GM12892 (cell line): ENCODE data around the gene ALKBH5.
A peak's percentile ranks its signal among the peaks of the same experiment; 100 is the strongest.
"Not testable (repeated sequence)": the region's sequence is repeated elsewhere in the genome, so short reads cannot be mapped to it uniquely, and the experiment has no call there.

Experiments used
- DNase-seq: peaks from one replicate; pipeline ENCODE4 v3.0.0; 2011; ENCODE audit not compliant: insufficient read length
- FAIRE-seq: peaks from 2 replicates; lab custom pipeline; 2011; peaks lifted over from hg19 to GRCh38; lab: Jason Lieb, UNC
- POLR2A ChIP-seq: IDR thresholded peaks from 2 replicates; pipeline ENCODE4 v1.6.1; 2011; ENCODE audit warnings: low read depth, low read length, control low read depth
- POLR2AphosphoS5 ChIP-seq: IDR thresholded peaks from 2 replicates; pipeline ENCODE4 v1.6.1; 2011; ENCODE audit warnings: low read depth, low read length, control low read depth
- TAF1 ChIP-seq: IDR thresholded peaks from 2 replicates; pipeline ENCODE4 v1.6.1; 2011; ENCODE audit warnings: low read depth, mild to moderate bottlenecking, control low read depth, low read length, borderline replicate concordance

The ALKBH5 gene

DNA sequence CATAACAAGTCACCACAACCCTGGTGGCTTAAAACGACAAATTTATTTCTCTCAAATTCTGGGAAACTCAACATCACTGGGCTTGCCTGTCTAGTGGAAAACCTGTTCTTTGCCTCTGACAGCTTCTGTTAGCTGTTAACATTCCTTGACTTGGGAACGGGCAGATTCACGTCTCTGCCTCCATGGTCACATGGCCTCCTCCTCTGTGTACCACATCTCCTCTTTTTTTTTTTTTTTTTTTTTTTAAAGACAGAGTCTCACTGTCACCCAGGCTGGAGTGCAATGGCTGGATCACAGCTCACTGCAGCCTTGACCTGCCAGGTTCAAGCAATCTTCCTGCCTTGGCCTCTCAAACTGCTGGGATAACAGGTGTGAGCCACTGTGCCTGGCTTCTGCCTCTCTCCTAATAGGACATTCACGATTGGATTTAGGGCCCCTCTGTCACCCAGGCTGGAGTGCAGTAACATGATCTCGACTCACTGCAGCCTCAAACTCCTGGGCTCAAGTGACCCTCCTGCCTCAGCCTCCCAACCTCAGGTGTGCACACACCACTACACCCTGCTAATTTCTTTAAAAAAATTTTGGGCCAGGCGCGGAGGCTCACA, 30.1 kb downstream of the ALKBH5 start:
- TF ChIP-seq POLR2A (no peak), POLR2AphosphoS5 (no peak), TAF1 (no peak)
- FAIRE-seq (no peak), DNase-seq (no peak)

DNA sequence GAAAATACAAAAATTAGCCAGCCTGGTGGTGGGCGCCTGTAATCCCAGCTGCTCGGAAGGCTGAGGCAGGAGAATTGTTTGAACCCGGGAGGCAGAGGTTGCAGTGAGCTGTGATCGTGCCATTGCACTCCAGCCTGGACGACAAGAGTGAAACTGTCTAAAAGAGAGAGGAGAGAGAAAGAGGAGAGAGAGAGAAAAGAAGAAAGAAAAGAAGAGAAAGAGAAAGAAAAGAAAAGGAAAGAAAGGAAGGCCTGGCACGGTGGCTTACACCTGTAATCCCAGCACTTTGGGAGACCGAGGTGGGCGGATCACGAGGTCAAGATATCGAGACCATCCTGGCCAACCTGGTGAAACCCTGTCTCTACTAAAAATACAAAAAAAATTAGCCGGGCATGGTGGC, 33.3 kb downstream of the ALKBH5 start:
- not testable (repeated sequence) for FAIRE-seq

DNA sequence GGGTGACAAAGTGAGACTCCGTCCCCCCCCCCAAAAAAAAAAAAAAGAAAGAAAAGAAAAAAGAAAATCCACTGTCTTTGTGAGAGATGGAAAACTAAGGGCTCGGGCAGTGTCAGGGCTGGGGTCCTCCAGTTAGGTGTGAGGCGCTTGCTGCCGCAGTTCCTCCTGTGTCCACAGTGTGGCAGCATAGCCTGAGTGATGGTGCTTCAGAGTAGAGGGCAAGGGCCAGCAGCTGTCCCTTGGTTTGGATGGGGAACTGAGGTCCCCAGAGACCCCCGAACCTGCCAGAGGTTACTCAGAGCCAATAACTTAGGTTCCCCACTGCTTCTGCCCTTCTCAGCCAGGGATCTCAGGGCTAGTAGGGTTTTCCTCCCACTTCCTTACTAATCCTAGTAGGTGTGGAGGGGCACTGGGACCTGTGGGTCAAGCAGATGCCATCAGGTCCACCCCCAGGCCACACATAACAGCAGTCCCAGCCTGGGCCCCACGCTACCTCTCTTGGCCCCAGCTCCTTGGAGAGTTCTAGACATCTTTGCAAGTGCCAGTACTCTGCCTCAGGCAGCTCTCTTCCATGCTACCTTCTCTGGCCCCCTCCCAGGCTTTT, 33.9 kb downstream of the ALKBH5 start:
- TF ChIP-seq POLR2A (no peak), TAF1 (no peak), POLR2AphosphoS5 (no peak)
- peak; percentile 92 for FAIRE-seq
- peak; percentile 75 for DNase-seq

More for the DNA sequence above, 33.3 kb downstream of the ALKBH5 start:
- DNase-seq: not testable (repeated sequence)

DNA sequence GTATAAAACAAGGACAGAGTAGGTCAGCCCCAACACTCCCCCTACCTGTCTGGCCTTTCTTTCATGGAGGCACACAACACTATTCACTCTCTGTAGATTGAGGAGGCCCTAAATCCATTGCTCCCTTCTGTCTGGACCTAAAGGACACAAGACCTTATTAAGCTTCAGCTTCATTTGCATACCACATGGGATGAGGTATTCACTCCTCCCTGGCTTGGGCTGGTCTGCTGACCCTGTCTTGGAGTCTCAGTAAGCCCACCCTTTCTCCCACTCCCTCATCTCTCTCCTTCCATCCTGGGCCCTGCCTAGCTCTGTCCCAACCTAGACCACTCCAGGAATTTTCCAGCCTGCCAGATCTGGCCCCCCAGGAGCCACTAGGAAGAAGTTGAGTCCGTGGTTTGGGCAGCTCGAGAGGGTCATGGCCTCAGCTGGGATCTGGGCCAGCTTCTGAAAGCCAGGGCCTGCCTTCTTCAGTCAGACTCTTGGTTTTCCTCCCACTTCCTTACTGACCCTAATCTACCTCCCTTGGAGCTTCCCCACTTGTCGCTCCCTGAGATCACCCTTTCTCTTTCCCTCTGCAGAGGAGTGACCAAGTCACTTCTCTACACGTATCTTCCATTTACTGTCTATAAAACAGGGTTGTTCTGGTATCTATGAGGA, 35.3 kb downstream of the ALKBH5 start:
- DNase-seq: no peak
- FAIRE-seq: no peak
- no peak for TF ChIP-seq POLR2A
- no peak for TF ChIP-seq POLR2AphosphoS5
- no peak for TF ChIP-seq TAF1

DNA sequence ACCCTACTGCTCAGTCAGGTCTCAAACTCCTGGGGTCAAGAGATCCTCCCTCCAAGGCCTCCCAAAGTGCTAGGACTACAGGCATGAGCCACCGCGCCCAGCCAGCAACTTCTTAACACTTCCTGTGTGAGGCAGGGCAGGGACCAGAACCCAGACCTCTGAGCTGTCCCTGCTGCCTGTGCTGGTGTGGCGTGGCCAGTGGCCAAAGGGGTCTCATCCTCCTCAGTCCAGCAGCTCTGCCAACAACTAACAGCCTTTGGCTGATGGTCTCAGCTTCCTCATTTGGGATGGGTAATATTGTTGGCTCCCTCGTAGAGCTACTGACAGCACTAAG, 40.4 kb downstream of the ALKBH5 start:
- TF ChIP-seq TAF1: no peak
- no peak for TF ChIP-seq POLR2A
- TF ChIP-seq POLR2AphosphoS5: no peak
- DNase-seq (no peak), FAIRE-seq (no peak)

DNA sequence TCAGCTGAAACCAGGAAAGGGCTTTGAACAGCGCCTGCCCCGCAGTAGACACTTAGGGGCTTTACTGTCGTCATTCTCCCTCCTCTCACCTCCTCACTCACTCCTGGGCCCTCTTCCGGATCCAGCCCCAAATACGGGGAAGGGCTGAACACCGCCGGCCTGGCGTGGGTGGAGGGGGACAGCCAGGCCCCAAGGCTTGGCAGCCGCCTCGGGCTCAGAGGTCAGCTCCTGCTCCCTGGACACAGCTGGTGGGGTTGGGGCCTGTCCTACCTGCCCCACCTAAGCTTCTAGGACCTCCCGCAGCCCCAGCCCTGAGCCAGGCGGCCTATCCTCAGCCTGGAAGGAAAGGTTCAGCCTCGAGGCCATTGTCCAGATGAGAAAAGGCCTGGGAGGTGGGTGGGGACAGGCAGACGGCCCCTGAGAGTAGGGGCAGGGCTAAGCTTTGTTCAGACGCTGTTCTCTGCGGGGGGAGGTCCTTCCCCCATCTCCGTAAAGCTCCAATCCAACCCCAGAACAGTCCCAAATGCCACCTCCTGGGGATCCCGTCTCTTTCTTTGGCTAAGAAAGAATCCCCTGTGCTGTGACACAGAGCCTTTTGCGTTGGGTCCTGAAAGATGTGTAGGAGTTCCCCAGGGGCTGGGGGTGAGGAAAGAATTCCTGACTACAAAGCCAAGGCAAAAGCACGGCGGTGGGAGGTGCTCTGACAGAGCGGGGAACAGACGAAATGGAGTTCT, 40.9 kb downstream of the ALKBH5 start:
- DNase-seq (no peak), FAIRE-seq (no peak)
- TF ChIP-seq POLR2A: no peak
- no peak for TF ChIP-seq POLR2AphosphoS5
- TF ChIP-seq TAF1: no peak

DNA sequence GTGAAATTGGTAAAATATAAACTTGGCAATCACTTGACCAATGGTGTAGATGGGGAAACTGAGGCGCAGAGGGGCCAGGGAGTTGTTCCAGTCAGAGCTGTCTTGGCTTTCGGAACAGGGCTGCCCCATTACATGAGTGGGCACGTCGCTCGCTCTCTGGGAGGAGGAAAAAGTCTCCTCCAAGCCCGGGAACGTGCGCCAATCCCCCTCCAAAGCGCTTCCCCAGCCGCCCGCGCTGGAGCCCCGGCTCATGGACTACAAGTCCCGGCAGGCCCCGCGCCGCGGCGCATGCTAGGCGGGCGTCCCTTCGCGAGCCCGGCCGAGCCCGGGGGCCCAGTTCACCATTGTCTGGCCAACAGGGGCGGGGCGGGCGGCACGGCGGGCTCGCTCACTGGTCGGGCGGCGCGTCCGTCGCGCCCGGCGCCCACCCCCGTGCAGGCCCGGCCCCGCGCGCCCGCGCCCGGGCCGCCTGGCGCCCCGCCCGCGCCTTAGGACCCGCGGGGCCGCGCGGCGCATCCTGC, 41.6 kb downstream of the ALKBH5 start, which contains the start of gene LLGL1:
Gene LLGL1 (plus strand): TSS at position 515 of the 521 bp plus-strand sequence. CDS start 48 bp downstream, outside the sequence.
- DNase-seq (peak; percentile 100), FAIRE-seq (peak; percentile 97)
- TF ChIP-seq POLR2AphosphoS5 (no peak), POLR2A (no peak), TAF1 (no peak)

DNA sequence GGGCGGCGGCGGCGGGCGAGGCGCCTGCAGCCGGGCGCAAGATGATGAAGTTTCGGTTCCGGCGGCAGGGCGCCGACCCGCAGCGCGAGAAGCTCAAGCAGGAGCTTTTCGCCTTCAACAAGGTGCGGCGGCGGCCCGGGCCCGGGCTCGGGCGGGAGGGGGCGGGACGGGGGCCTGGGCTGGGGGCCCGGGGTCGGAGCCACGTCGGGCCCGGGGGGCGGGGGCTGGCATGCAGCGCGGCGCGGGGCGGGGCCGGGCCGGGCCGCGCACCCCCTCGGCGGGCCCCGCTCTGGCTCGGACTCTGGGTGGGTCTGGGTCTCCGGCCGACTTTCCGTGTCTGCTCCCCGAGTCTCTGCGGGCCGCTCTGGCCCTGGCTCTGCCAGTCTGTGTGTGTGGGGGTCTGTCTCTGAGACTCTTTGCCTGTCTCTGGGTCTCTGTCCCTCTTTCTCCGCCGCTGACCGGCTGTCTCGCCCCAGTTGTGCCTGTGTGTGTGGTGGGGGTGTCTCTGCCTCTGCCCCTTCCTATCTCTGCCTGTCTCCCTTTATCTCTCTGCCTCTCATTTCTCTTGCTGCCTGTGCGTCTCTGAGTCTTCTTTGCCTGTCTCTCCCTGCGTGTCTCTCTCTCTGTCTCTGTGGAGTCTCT, 42.1 kb downstream of the ALKBH5 start:
- TF ChIP-seq TAF1 (no peak), POLR2AphosphoS5 (no peak), POLR2A (no peak)
- FAIRE-seq (peak; percentile 21), DNase-seq (no peak)

DNA sequence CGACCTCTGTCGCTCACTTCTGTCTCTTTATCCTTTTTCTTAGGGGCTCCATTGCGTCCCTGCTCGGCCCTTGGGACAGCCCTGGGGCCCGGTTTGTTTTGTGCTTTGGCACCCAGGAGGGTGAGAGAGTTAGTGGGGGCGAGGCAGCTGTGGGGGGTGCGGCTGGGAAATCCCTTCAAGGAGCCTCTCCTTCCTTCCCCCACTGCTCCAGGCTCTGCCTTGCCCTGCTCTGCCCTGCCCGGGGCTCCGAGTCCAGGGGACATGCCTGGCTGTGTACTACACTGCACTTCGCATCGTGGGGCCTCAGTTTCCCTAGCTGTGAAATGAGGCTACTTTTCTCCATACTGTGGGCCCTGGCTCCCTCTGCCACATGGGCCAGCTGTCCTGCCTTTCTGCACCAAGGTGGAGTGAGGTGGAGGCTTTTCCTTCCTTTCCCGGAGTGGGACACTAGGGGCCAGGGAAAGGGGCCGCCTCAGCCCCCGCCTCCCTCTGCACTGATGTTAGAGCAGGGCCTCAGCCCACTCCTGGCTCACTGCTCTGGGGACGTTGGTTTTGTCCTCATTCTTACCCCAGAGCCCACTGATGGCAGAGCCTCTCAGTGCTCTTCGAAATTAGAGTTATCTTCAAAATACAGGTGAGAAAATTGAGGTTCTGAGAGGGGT, 42.8 kb downstream of the ALKBH5 start:
- no peak for FAIRE-seq
- TF ChIP-seq POLR2AphosphoS5 (no peak), TAF1 (no peak), POLR2A (no peak)
- DNase-seq: no peak

DNA sequence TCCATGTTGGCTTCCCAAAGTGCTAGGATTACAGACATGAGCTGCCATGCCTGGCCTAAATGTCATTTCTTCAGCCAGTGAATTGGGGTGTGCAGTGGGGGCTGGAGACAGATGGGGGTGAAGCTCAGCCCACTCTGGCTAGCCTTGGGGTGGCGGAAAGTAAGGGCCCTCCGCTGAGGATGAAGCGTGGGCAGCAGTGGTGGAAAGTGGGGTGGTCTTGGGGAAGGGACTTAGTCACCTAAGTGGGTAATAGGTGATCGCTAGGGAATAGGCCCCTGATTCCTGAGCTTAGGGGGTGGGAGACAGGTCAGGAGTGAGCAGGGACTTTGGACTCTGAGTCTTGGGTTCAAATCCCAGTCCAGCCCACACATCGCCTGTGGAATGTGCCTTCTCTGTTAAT, 44.0 kb downstream of the ALKBH5 start:
- no peak for DNase-seq
- no peak for FAIRE-seq
- no peak for TF ChIP-seq POLR2A
- TF ChIP-seq POLR2AphosphoS5: no peak
- TF ChIP-seq TAF1: no peak

DNA sequence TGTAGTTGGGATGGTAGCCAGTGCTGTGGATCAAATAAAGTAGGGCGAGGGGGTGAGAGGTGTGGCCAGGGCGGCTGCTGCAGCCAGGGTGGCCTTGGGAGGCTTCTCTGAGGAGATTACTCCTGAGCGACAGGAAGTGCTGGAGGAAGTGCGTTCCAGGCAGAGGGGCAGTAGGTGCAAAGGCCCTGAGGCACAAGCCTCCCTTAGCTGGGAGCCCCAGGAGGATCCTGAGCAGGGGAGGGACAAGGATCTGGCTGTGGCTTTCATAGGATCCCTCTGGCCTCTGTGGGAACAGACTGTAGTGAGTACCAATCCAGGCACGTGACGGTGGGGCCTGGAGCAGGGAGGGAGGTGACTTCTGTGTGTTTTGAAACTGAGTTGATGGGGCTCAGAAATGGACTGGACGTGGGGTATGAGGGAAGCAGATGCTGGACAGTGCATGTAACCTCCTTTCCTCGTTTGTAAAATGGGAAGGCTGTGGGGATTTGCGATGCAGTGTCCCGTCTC, 44.6 kb downstream of the ALKBH5 start:
- TF ChIP-seq POLR2A (no peak), POLR2AphosphoS5 (no peak), TAF1 (no peak)
- no peak for FAIRE-seq

More for the DNA sequence above, 44.6 kb downstream of the ALKBH5 start:
- DNase-seq: no peak
